Adrenal gland (tissue), 5 donors: ENCODE results near the gene GRAP.

Experiments used
- CTCF ChIP-seq, 6 experiments: fragments of 450-650 bp in 4 of 6; fragments of 200-600 bp in 2 of 6; sonication (generic) in 1 of 6; IDR thresholded peaks; 1 replicate in 5 of 6; 2 replicates in 1 of 6; pipeline versions ENCODE4 v1.5.1 to v1.8.0; 2016 to 2021; ENCODE audit warnings: antibody characterized with exemption in 6 of 6, mild to moderate bottlenecking in 2 of 6, moderate library complexity in 1 of 6
- POLR2A ChIP-seq, 2 donors: fragments of 450-650 bp; IDR thresholded peaks; one replicate each; pipeline ENCODE4 v1.6.1; 2017; ENCODE audit warnings: antibody characterized with exemption in 2 of 2, mild to moderate bottlenecking in 2 of 2, moderate library complexity in 1 of 2
- donor health status: DM: no; HTN: no; CAD: no.

DNA sequence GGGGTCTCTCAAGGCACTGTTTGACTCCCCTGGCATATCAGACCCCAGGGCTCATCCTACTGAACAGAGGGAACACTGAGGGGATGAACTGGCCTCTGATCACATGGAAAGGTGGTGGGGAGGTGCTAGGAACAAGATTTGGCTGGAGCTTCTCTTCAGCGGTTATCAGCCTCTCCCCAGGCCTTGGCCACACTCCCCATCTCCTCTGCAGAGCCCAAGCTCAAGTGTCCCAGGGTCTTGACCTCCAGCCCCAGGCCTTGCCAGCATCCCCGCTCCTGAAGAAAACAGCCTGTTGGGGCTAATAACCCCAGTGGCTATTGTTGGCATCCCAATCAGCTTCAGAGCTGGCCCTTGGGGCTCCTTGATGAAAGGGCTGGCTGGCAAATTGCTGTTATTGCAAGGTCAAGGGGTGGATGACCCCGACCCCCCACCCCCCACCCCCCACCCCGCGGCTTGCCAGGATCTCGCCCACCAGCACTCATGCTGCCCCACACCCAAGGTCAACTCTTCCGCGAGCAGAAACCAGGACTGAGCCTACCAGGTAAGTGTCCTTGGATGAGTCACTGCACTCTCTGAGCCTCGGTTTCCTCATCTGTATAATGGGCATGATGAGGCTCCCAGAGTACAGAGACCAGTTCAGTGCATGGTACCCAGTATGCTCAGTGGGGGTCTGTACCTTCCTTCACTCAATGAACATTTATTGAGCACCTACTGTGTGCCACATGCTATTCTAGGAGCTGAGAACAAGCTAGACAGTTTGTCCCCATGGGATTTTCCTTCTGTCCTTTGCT is 23.4 kb downstream of the GRAP start:
- no peak for TF ChIP-seq CTCF (IDR thresholded peaks at IDR 0.05)
- no peak for TF ChIP-seq POLR2A (IDR thresholded peaks at IDR 0.05)
